Activated CD4-positive, alpha-beta T cell treated with anti-CD3 and anti-CD28 coated beads, Interleukin-2, amount 50 U/mL, for 24 hours (primary cell): ENCODE measurements around the gene LHX3.
"Not testable (repeated sequence)": the region's sequence is repeated elsewhere in the genome, so short reads cannot be mapped to it uniquely, and the experiment has no call there.

Experiments used
- DNase-seq, 2 donors: peaks; one replicate each; pipeline ENCODE4 v3.0.0-alpha.2; 2020; ENCODE audit warnings: low read depth in 1 of 2, low spot score in 1 of 2

LHX3 gene

GRCh38 chr9:136156209-136157120 lies 48.5 kb downstream of the LHX3 start:
- DNase-seq = no peak

GRCh38 chr9:136155576-136155975 lies 49.4 kb downstream of the LHX3 start:
- DNase-seq = no peak

GRCh38 chr9:136154943-136155342 lies 50.0 kb downstream of the LHX3 start:
- no peak for DNase-seq

GRCh38 chr9:136153381-136154065 lies 51.4 kb downstream of the LHX3 start:
- DNase-seq = no peak

- no peak for DNase-seq
These were observed 52.0 kb downstream of the LHX3 start for GRCh38 chr9:136152931-136153330.

GRCh38 chr9:136152543-136152866 lies 52.4 kb downstream of the LHX3 start:
- no peak for DNase-seq

- DNase-seq = no peak
These were observed 52.9 kb downstream of the LHX3 start for GRCh38 chr9:136151848-136152542.

GRCh38 chr9:136151214-136151804 lies 53.6 kb downstream of the LHX3 start:
- no peak for DNase-seq

- not testable (repeated sequence) for DNase-seq
These were observed 54.2 kb downstream of the LHX3 start for GRCh38 chr9:136150664-136151213.

GRCh38 chr9:136149853-136150252 lies 55.1 kb downstream of the LHX3 start:
- DNase-seq = no peak

- DNase-seq = no peak
These were observed 55.6 kb downstream of the LHX3 start for GRCh38 chr9:136149337-136149736.

- no peak for DNase-seq
These were observed 56.2 kb downstream of the LHX3 start for GRCh38 chr9:136148766-136149165.

- no peak for DNase-seq
These were observed 56.8 kb downstream of the LHX3 start for GRCh38 chr9:136147890-136148714.

GRCh38 chr9:136147038-136147889 lies 57.7 kb downstream of the LHX3 start:
- DNase-seq = no peak
